Keratinocyte (primary cell): ENCODE results near the gene NAXE. TPM values are rescaled to one million over a fixed set of nuclear protein-coding genes. Genes with fewer than 3 reads are reported as not detected.

ENCODE experiments used
- DNase-seq: peaks from one replicate; pipeline ENCODE4 v3.0.0-alpha.2; 2011; ENCODE audit warnings: low read depth, missing footprints, low spot score
- FAIRE-seq: peaks from 2 replicates; lab custom pipeline; 2011; peaks lifted over from hg19 to GRCh38; lab: Jason Lieb, UNC
- H2AFZ ChIP-seq: 2 replicates; pipeline ENCODE4 v1.6.0; 2012; ENCODE audit warnings: low read length, control low read depth, inconsistent platforms; ENCODE audit not compliant: control insufficient read depth
- H3K27ac ChIP-seq: 2 replicates; pipeline ENCODE4 v1.5.1; 2011; ENCODE audit warnings: low read length; ENCODE audit not compliant: control insufficient read depth, insufficient read depth
- H3K27me3 ChIP-seq: 3 replicates; pipeline ENCODE4 v1.6.0; 2011; ENCODE audit warnings: low read length; ENCODE audit not compliant: control insufficient read depth, insufficient read depth; ENCODE audit errors: extremely low read depth
- H3K36me3 ChIP-seq, 2 experiments: 2 replicates in 1 of 2; 3 replicates in 1 of 2; pipeline ENCODE4 v1.5.1; 2011; ENCODE audit warnings: low read length in 2 of 2, mild to moderate bottlenecking in 1 of 2; ENCODE audit not compliant: control insufficient read depth in 2 of 2, insufficient read depth in 2 of 2; ENCODE audit errors: extremely low read depth in 1 of 2
- H3K4me1 ChIP-seq: 3 replicates; pipeline ENCODE4 v1.5.1; 2011; ENCODE audit warnings: low read length; ENCODE audit not compliant: control insufficient read depth, insufficient read depth; ENCODE audit errors: extremely low read depth
- H3K4me2 ChIP-seq: 3 replicates; pipeline ENCODE4 v1.6.0; 2011; ENCODE audit warnings: low read depth, low read length; ENCODE audit not compliant: control insufficient read depth, insufficient read depth; ENCODE audit errors: extremely low read depth
- H3K4me3 ChIP-seq, 3 experiments: fragments of 200-600 bp in 1 of 3; sonication (generic) in 1 of 3; 2 replicates in 2 of 3; 3 replicates in 1 of 3; pipeline ENCODE4 v1.5.1; 2011 to 2016; ENCODE audit warnings: low read length in 3 of 3, mild to moderate bottlenecking in 3 of 3, control low read depth in 2 of 3, inconsistent platforms in 1 of 3, low read depth in 1 of 3, mixed read lengths in 1 of 3, mixed run types in 1 of 3, moderate library complexity in 1 of 3; ENCODE audit not compliant: control insufficient read depth in 2 of 3, insufficient read depth in 2 of 3; ENCODE audit errors: extremely low read depth in 1 of 3
- H3K79me2 ChIP-seq: 2 replicates; pipeline ENCODE4 v1.6.0; 2012; ENCODE audit warnings: low read length; ENCODE audit not compliant: control insufficient read depth, insufficient read depth
- H3K9ac ChIP-seq: 3 replicates; pipeline ENCODE4 v1.6.0; 2011; ENCODE audit warnings: low read length; ENCODE audit not compliant: control insufficient read depth, insufficient read depth; ENCODE audit errors: extremely low read depth
- H3K9me1 ChIP-seq: 3 replicates; pipeline ENCODE4 v1.6.0; 2011; ENCODE audit warnings: low read length; ENCODE audit not compliant: control insufficient read depth, insufficient read depth; ENCODE audit errors: extremely low read depth
- H3K9me3 ChIP-seq: 2 replicates; pipeline ENCODE4 v1.5.1; 2012; ENCODE audit warnings: low read depth, low read length; ENCODE audit not compliant: control insufficient read depth
- H4K20me1 ChIP-seq: 3 replicates; pipeline ENCODE4 v1.6.0; 2011; ENCODE audit warnings: low read length; ENCODE audit not compliant: control insufficient read depth, insufficient read depth; ENCODE audit errors: extremely low read depth
- EZH2 ChIP-seq: IDR thresholded peaks from one replicate; pipeline ENCODE4 v1.6.1; 2012; ENCODE audit warnings: inconsistent platforms, mild to moderate bottlenecking, low read length, moderate library complexity
- dilution Hi-C: fragments of 300-500 bp; cut with MboI; formaldehyde crosslinking; loops from one replicate; pipeline ENCODE4 v1.7.0; 2020; ENCODE audit warnings: low sequenced_read_pairs; ENCODE audit not compliant: extremely low pct_ligation_motif_present
- polyA plus RNA-seq, 5 experiments: library from polyadenylated mRNA; depleted of rRNA in 3 of 5; stranded (reverse) in 3 of 5; stranded (forward) in 1 of 5; unstranded in 1 of 5; fragments of >200 nt; gene quantifications; 1 replicate in 1 of 5; 2 replicates in 3 of 5; 3 replicates in 1 of 5; pipeline versions ENCODE4 v1.2.1 to v1.2.3, GENCODE V29; 2011 to 2012; ENCODE audit warnings: missing spikeins in 2 of 5, low read depth in 1 of 5, low replicate concordance in 1 of 5
- TF ChIP-seq, protein P1 (sequence below), 3 experiments: IDR thresholded peaks in 1 of 3; conservative IDR thresholded peaks in 1 of 3; optimal IDR thresholded peaks in 1 of 3; 2 replicates in 2 of 3; 3 replicates in 1 of 3; pipeline versions ENCODE3 to v1.5.1; 2011; ENCODE audit warnings: low read length in 3 of 3, mild to moderate bottlenecking in 3 of 3, moderate library complexity in 2 of 3, control low read depth in 1 of 3, inconsistent platforms in 1 of 3; ENCODE audit not compliant: insufficient read depth in 2 of 3; ENCODE audit errors: extremely low read depth in 1 of 3

Gene NAXE
- polyA plus RNA-seq, 1 donor (not counting 4 experiments of a cell fraction or from before 2014, with no cell fraction given): 74.7 TPM

DNA sequence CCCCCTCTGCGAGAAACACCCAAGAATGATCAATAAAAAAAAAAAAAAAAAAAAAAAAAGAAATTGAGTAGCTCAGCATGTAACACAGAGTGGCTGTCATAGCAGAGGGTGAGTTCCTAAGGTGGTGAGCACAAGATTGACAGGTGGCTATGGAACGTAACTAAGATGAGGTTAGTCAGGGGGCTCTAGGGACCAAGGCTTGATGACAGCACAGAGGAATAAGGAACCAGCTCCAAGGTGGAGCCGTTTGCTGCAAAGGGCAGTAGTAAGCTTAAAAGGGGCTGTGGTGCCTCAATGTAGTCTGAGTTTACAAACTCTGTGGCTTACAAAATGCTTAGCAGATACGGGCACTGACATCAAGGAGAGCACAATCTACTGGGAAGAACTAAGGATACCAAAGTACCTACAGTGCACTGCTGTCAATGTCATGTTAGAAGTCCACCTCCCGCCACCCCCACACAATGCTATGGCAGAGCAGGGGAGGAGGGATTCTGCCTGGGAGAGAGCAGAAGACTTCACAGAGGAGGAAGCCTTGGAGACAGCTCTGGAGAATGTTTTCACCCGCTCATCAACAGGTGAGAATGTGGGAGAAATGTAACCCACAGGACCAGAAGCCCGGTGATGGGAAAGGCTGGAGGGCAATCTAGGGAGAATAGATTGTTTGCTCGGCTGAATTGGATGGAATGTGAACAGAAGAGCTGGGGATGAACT, 32.3 kb upstream of the NAXE start:
- no peak overlapping the region for H3K4me2 ChIP-seq
- H3K79me2 ChIP-seq: no peaks in the 10 kb centered on the region
- no peaks in the 10 kb centered on the region for H3K9me1 ChIP-seq
- H3K4me3 ChIP-seq: no peak overlapping the region
- no peaks in the 10 kb centered on the region for H3K9me3 ChIP-seq
- FAIRE-seq (no peak), DNase-seq (no peak)
- no peak for TF ChIP-seq EZH2
- TF ChIP-seq, protein P1, sequence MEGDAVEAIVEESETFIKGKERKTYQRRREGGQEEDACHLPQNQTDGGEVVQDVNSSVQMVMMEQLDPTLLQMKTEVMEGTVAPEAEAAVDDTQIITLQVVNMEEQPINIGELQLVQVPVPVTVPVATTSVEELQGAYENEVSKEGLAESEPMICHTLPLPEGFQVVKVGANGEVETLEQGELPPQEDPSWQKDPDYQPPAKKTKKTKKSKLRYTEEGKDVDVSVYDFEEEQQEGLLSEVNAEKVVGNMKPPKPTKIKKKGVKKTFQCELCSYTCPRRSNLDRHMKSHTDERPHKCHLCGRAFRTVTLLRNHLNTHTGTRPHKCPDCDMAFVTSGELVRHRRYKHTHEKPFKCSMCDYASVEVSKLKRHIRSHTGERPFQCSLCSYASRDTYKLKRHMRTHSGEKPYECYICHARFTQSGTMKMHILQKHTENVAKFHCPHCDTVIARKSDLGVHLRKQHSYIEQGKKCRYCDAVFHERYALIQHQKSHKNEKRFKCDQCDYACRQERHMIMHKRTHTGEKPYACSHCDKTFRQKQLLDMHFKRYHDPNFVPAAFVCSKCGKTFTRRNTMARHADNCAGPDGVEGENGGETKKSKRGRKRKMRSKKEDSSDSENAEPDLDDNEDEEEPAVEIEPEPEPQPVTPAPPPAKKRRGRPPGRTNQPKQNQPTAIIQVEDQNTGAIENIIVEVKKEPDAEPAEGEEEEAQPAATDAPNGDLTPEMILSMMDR (optimal IDR thresholded peaks at IDR 0.05 in 1 of 3, IDR thresholded peaks at IDR 0.05 in 1 of 3, conservative IDR thresholded peaks at IDR 0.05 in 1 of 3; ENCODE audit: extremely low read depth in 1 of 3, insufficient read depth in 2 of 3, low read length in 3 of 3): no peak
- H3K27ac ChIP-seq: no peak overlapping the region
- no peaks in the 10 kb centered on the region for H3K27me3 ChIP-seq
- H3K4me1 ChIP-seq: no peaks in the 10 kb centered on the region
- H3K9ac ChIP-seq: no peak overlapping the region
- H2AFZ ChIP-seq: no peak overlapping the region
- dilution Hi-C loops: no loop called here
- H4K20me1 ChIP-seq: no peaks in the 10 kb centered on the region
- H3K36me3 ChIP-seq: peaks cover 0 to 22% of the 10 kb centered on the region in 2 experiments

DNA sequence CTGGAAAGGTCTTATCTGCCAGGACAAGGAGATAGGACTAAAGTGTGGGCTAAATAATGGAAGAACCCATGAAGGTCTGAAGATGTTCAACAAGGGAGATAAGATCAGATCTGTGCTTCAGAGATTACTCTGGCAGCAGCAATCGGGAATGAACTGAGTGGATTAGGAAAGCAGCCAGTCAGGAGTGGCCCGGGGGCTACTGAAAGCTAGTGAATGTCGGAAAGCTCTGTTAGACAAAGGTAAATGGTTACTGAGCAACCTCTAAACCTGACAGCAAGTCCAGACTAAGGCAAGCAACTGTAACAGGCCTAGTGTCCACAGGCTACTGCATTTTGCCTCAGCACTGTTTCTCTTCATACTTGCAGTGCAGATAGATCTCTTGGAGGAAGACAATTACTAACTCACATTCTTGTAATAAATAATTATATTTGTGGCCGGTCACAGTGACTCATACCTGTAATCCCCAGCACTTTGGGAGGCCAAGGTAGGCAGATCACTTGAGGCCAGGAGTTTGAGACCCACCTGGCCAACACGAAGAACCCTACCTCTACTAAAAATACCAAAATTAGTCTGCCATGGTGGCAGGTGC, 31.7 kb upstream of the NAXE start:
- H3K36me3 ChIP-seq: peaks cover 0 to 19% of the 10 kb centered on the region in 2 experiments
- FAIRE-seq: no peak
- dilution Hi-C loops: no loop called here

More for the DNA sequence above, 31.7 kb upstream of the NAXE start:
- Histone ChIP-seq H3K27me3 (no peaks in the 10 kb centered on the region), H3K4me3 (no peak overlapping the region), H3K9me1 (no peaks in the 10 kb centered on the region), H3K9me3 (no peaks in the 10 kb centered on the region), H3K79me2 (no peaks in the 10 kb centered on the region), H3K27ac (no peak overlapping the region), H3K4me1 (no peaks in the 10 kb centered on the region), H3K9ac (no peak overlapping the region), H2AFZ (no peak overlapping the region), H3K4me2 (no peak overlapping the region), H4K20me1 (no peaks in the 10 kb centered on the region)
- DNase-seq: no peak
- TF ChIP-seq, protein P1 (optimal IDR thresholded peaks at IDR 0.05 in 1 of 3, IDR thresholded peaks at IDR 0.05 in 1 of 3, conservative IDR thresholded peaks at IDR 0.05 in 1 of 3; ENCODE audit: extremely low read depth in 1 of 3, insufficient read depth in 2 of 3, low read length in 3 of 3): no peak
- TF ChIP-seq EZH2: no peak
